Ectodermal cell (in vitro differentiated cells): Measurements from ENCODE around the gene TNC.

Source experiments
- H3K27ac ChIP-seq: 2 replicates; pipeline ENCODE4 v1.7.0; 2013; ENCODE audit warnings: mild to moderate bottlenecking, low read depth, low read length; ENCODE audit not compliant: insufficient read depth, poor library complexity, severe bottlenecking
- H3K27me3 ChIP-seq: 2 replicates; pipeline ENCODE4 v1.7.0; 2013; ENCODE audit warnings: mild to moderate bottlenecking, low read length; ENCODE audit not compliant: insufficient read depth, control insufficient read depth, poor library complexity, severe bottlenecking
- H3K36me3 ChIP-seq: one replicate; pipeline ENCODE4 v1.7.0; 2013; ENCODE audit warnings: low read length; ENCODE audit not compliant: control insufficient read depth, insufficient read depth
- H3K4me1 ChIP-seq: one replicate; pipeline ENCODE4 v1.7.0; 2013; ENCODE audit warnings: low read length; ENCODE audit not compliant: control insufficient read depth, insufficient read depth
- H3K4me3 ChIP-seq: 2 replicates; pipeline ENCODE4 v1.7.0; 2013; ENCODE audit warnings: low read depth, low read length, control low read depth; ENCODE audit not compliant: insufficient read depth
- H3K9me3 ChIP-seq: 2 replicates; pipeline ENCODE4 v1.7.0; 2013; ENCODE audit warnings: mild to moderate bottlenecking, low read length, moderate library complexity; ENCODE audit not compliant: control insufficient read depth
- WGBS, 2 experiments: methylation state at CpG; one replicate each; pipeline ENCODE4 v1.1.7; 2013; ENCODE audit warnings: missing lambda C conversion rate in 2 of 2; 5-methylcytosine and 5-hydroxymethylcytosine counted together

The TNC gene

GRCh38 chr9:115152281-115152820 lies 34.4 kb upstream of the TNC start:
- H3K27ac ChIP-seq: no peak overlapping the region
- H3K36me3 ChIP-seq: no peaks in the 10 kb centered on the region
- no peaks in the 10 kb centered on the region for H3K9me3 ChIP-seq
- H3K27me3 ChIP-seq: no peaks in the 10 kb centered on the region
- H3K4me3 ChIP-seq: no peak overlapping the region
- WGBS, 2 experiments: 97 to 98% methylated on average over 3 of the region's 3 CpGs
- H3K4me1 ChIP-seq: no peaks in the 10 kb centered on the region

DNA sequence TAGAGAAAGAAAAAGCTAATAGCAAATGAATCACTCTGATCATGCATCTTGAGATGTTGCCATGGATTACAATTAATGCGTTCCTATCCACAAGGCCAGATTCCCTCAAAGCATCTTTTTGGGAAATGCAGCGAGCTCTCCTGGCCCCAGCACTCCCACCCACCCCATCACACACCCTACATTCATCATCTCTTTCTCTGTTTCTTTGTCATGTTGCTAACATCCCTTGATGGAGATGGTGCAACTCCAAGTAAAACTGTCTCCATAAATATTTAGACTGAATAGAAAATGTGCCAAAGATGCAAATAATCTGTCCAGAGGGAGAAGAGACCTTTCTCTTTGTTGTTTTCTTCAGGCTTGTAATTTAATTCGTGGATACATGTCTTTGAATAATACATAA lies 30.8 kb upstream of the TNC start:
- H3K27ac ChIP-seq: no peak overlapping the region
- H3K4me3 ChIP-seq: no peak overlapping the region
- H3K36me3 ChIP-seq: no peaks in the 10 kb centered on the region
- H3K9me3 ChIP-seq: no peaks in the 10 kb centered on the region
- H3K4me1 ChIP-seq: no peaks in the 10 kb centered on the region
- WGBS, 2 experiments: 92 to 93% methylated on average over 3 of the region's 3 CpGs
- H3K27me3 ChIP-seq: no peaks in the 10 kb centered on the region

DNA sequence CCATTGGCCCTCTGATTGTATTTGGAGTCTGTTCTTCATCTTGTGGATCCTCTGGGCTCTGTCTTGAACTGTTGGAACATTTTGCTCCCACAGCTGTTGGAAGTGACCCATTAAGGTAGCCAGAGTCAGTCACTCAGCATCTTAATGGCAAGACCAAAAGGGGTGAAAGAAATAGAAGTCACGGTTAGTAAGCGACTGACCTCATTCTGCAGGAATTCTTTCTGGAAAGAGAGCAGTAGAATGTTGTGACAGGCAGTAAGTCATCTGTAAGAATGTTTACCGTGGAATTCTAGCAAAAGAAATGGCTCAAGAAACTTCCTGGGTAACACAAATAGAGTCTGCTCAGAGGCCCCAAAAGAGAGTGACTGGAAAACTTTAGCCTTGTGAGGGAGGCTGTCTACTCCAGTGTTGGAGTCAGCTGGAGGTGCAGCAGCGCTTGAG lies 28.6 kb upstream of the TNC start:
- no peak overlapping the region for H3K4me3 ChIP-seq
- H3K4me1 ChIP-seq: no peaks in the 10 kb centered on the region
- no peaks in the 10 kb centered on the region for H3K9me3 ChIP-seq
- H3K36me3 ChIP-seq: no peaks in the 10 kb centered on the region
- H3K27me3 ChIP-seq: no peaks in the 10 kb centered on the region
- WGBS, 2 experiments: 76 to 80% methylated on average over 4 of the region's 4 CpGs
- no peak overlapping the region for H3K27ac ChIP-seq

DNA sequence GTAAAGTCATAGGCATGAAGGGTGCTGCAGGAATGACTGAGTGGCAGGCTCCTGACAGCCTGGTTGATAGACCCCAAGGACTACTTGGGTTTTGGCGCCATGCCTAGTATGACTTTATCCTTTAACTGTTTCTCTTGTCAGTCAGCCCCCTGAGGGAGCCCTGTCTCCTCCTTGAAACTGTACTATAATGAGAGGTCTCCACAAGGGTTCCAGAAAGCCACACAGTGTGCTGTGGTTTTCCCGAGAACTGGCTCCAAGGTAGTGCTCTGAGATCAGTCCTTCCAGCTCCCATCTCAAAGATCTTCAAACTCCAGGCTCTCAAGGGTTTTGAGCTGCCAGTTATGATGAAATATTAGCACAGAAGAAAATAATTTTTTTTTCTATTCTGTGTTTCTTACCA lies 26.7 kb upstream of the TNC start:
- no peaks in the 10 kb centered on the region for H3K9me3 ChIP-seq
- no peak overlapping the region for H3K27ac ChIP-seq
- H3K36me3 ChIP-seq: no peaks in the 10 kb centered on the region
- no peaks in the 10 kb centered on the region for H3K4me1 ChIP-seq
- WGBS, 2 experiments: 86 to 92% methylated on average over 2 of the region's 2 CpGs
- H3K4me3 ChIP-seq: no peak overlapping the region
- H3K27me3 ChIP-seq: no peaks in the 10 kb centered on the region

- H3K27me3 ChIP-seq: no peaks in the 10 kb centered on the region
- H3K27ac ChIP-seq: no peak overlapping the region
- H3K36me3 ChIP-seq: no peaks in the 10 kb centered on the region
- H3K9me3 ChIP-seq: no peaks in the 10 kb centered on the region
- WGBS, 2 experiments: 64 to 73% methylated on average over 2 of the region's 2 CpGs
- H3K4me1 ChIP-seq: no peaks in the 10 kb centered on the region
- no peak overlapping the region for H3K4me3 ChIP-seq
Measured at GRCh38 chr9:115143689-115144088, 25.7 kb upstream of the TNC start.

DNA sequence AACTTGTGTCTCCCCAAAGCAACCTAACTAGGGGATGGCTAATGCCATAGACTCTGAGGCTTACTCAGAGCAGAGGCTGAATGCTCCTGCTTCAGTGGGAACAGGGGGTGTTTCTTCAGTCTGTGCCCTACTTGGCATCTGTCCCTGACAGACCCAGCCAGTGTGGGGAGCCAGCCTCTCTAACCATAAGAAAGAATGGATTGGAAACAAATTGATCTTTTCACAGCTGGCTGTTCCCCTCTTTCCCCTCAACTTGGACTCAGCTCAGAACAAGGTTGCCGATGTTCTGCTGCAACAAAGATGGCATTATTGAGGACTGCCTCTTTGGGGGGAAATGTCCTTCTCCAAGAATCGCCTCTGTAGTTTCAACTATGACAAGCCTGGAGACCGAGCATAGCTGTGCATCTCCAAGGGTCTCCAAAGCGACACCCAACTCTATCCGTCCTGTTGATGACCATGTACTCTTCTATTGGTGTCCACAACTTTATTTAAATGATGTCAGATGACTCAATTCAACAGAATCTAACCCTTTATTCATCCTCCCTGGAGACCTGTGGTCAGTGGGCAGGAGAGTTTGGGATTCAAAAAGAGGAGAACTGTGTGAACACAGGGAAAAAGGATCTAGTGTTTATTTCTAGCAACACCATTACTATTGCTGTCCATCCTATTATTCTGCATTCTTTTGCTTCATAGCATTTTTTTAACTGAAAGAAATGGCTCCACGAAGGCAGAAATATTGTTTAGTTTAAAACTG lies 24.7 kb upstream of the TNC start:
- Histone ChIP-seq H3K4me3 (no peak overlapping the region), H3K27me3 (no peaks in the 10 kb centered on the region), H3K27ac (no peak overlapping the region), H3K4me1 (no peaks in the 10 kb centered on the region), H3K36me3 (no peaks in the 10 kb centered on the region), H3K9me3 (no peaks in the 10 kb centered on the region)
- WGBS, 2 experiments: 93 to 95% methylated on average over 6 of the region's 6 CpGs

DNA sequence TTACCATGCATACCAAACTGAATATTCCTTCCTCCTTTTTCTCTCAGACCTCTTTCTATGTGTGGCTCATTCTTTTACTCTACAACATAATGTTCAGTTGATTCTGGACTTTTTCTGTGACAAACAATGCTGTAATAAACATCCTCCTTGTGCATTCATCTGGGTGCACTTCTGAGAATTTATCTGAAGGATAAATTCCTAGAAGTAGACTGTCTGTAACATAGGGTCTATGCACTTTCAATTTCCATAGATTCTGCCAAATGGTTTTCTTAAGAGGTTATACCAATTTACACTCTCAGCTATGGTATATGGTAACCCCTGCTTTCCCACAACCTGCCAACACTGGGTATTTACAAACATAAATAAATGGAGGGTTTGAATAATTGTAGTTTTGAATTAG lies 24.1 kb upstream of the TNC start:
- Histone ChIP-seq H3K36me3 (no peaks in the 10 kb centered on the region), H3K9me3 (no peaks in the 10 kb centered on the region), H3K27ac (no peak overlapping the region), H3K4me1 (no peaks in the 10 kb centered on the region), H3K27me3 (no peaks in the 10 kb centered on the region), H3K4me3 (no peak overlapping the region)

GRCh38 chr9:115141612-115142011 lies 23.7 kb upstream of the TNC start:
- Histone ChIP-seq H3K36me3 (no peaks in the 10 kb centered on the region), H3K9me3 (no peaks in the 10 kb centered on the region), H3K27me3 (no peaks in the 10 kb centered on the region), H3K4me3 (no peak overlapping the region), H3K4me1 (no peaks in the 10 kb centered on the region), H3K27ac (no peak overlapping the region)
- WGBS, 2 experiments: 85 to 95% methylated on average over 3 of the region's 3 CpGs

GRCh38 chr9:115138151-115138550 lies 20.2 kb upstream of the TNC start:
- H3K4me3 ChIP-seq: no peak overlapping the region
- no peaks in the 10 kb centered on the region for H3K9me3 ChIP-seq
- H3K27me3 ChIP-seq: no peaks in the 10 kb centered on the region
- no peak overlapping the region for H3K27ac ChIP-seq
- 87 to 93% methylated on average over 2 of the region's 2 CpGs for WGBS, 2 experiments
- no peaks in the 10 kb centered on the region for H3K4me1 ChIP-seq
- no peaks in the 10 kb centered on the region for H3K36me3 ChIP-seq

DNA sequence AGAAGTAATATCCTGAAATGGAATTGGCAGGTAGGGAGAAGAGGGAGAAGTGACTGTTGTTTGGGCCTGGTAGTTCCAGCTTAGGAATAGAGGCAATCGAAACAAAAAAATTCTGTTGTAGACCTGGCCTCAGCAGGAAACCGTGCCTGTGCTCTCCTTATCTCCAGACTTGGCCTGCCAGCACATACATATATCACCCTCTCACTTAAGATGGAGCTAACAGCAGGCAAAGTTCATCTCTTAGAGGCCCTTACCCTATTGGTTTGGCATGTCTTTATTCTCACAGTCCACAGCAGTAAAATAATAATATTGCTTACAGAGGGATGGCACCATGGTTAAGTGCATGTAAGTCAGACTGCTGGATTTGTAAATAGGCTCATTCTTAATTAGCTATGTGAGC lies 19.6 kb upstream of the TNC start:
- Histone ChIP-seq H3K27ac (no peak overlapping the region), H3K27me3 (no peaks in the 10 kb centered on the region), H3K4me3 (no peak overlapping the region), H3K9me3 (no peaks in the 10 kb centered on the region), H3K36me3 (no peaks in the 10 kb centered on the region), H3K4me1 (no peaks in the 10 kb centered on the region)
- WGBS, 2 experiments: 84 to 91% methylated on average over 2 of the region's 2 CpGs
